Keratinocyte (primary cell): ENCODE measurements around the gene RTP3. TPM values are rescaled to one million over a fixed set of nuclear protein-coding genes. Genes with fewer than 3 reads are reported as not detected.
"Not testable (repeated sequence)": the region's sequence is repeated elsewhere in the genome, so short reads cannot be mapped to it uniquely, and the experiment has no call there.

ENCODE experiments used
- DNase-seq: peaks from one replicate; pipeline ENCODE4 v3.0.0-alpha.2; 2011; ENCODE audit warnings: low read depth, missing footprints, low spot score
- FAIRE-seq: peaks from 2 replicates; lab custom pipeline; 2011; peaks lifted over from hg19 to GRCh38; lab: Jason Lieb, UNC
- H2AFZ ChIP-seq: 2 replicates; pipeline ENCODE4 v1.6.0; 2012; ENCODE audit warnings: low read length, control low read depth, inconsistent platforms; ENCODE audit not compliant: control insufficient read depth
- H3K27ac ChIP-seq: 2 replicates; pipeline ENCODE4 v1.5.1; 2011; ENCODE audit warnings: low read length; ENCODE audit not compliant: control insufficient read depth, insufficient read depth
- H3K27me3 ChIP-seq: 3 replicates; pipeline ENCODE4 v1.6.0; 2011; ENCODE audit warnings: low read length; ENCODE audit not compliant: control insufficient read depth, insufficient read depth; ENCODE audit errors: extremely low read depth
- H3K36me3 ChIP-seq, 2 experiments: 2 replicates in 1 of 2; 3 replicates in 1 of 2; pipeline ENCODE4 v1.5.1; 2011; ENCODE audit warnings: low read length in 2 of 2, mild to moderate bottlenecking in 1 of 2; ENCODE audit not compliant: control insufficient read depth in 2 of 2, insufficient read depth in 2 of 2; ENCODE audit errors: extremely low read depth in 1 of 2
- H3K4me1 ChIP-seq: 3 replicates; pipeline ENCODE4 v1.5.1; 2011; ENCODE audit warnings: low read length; ENCODE audit not compliant: control insufficient read depth, insufficient read depth; ENCODE audit errors: extremely low read depth
- H3K4me2 ChIP-seq: 3 replicates; pipeline ENCODE4 v1.6.0; 2011; ENCODE audit warnings: low read depth, low read length; ENCODE audit not compliant: control insufficient read depth, insufficient read depth; ENCODE audit errors: extremely low read depth
- H3K4me3 ChIP-seq, 3 experiments: fragments of 200-600 bp in 1 of 3; sonication (generic) in 1 of 3; 2 replicates in 2 of 3; 3 replicates in 1 of 3; pipeline ENCODE4 v1.5.1; 2011 to 2016; ENCODE audit warnings: low read length in 3 of 3, mild to moderate bottlenecking in 3 of 3, control low read depth in 2 of 3, inconsistent platforms in 1 of 3, low read depth in 1 of 3, mixed read lengths in 1 of 3, mixed run types in 1 of 3, moderate library complexity in 1 of 3; ENCODE audit not compliant: control insufficient read depth in 2 of 3, insufficient read depth in 2 of 3; ENCODE audit errors: extremely low read depth in 1 of 3
- H3K79me2 ChIP-seq: 2 replicates; pipeline ENCODE4 v1.6.0; 2012; ENCODE audit warnings: low read length; ENCODE audit not compliant: control insufficient read depth, insufficient read depth
- H3K9ac ChIP-seq: 3 replicates; pipeline ENCODE4 v1.6.0; 2011; ENCODE audit warnings: low read length; ENCODE audit not compliant: control insufficient read depth, insufficient read depth; ENCODE audit errors: extremely low read depth
- H3K9me1 ChIP-seq: 3 replicates; pipeline ENCODE4 v1.6.0; 2011; ENCODE audit warnings: low read length; ENCODE audit not compliant: control insufficient read depth, insufficient read depth; ENCODE audit errors: extremely low read depth
- H3K9me3 ChIP-seq: 2 replicates; pipeline ENCODE4 v1.5.1; 2012; ENCODE audit warnings: low read depth, low read length; ENCODE audit not compliant: control insufficient read depth
- H4K20me1 ChIP-seq: 3 replicates; pipeline ENCODE4 v1.6.0; 2011; ENCODE audit warnings: low read length; ENCODE audit not compliant: control insufficient read depth, insufficient read depth; ENCODE audit errors: extremely low read depth
- CTCF ChIP-seq, 3 experiments: IDR thresholded peaks in 1 of 3; conservative IDR thresholded peaks in 1 of 3; optimal IDR thresholded peaks in 1 of 3; 2 replicates in 2 of 3; 3 replicates in 1 of 3; pipeline versions ENCODE3 to v1.5.1; 2011; ENCODE audit warnings: low read length in 3 of 3, mild to moderate bottlenecking in 3 of 3, moderate library complexity in 2 of 3, control low read depth in 1 of 3, inconsistent platforms in 1 of 3; ENCODE audit not compliant: insufficient read depth in 2 of 3; ENCODE audit errors: extremely low read depth in 1 of 3
- EZH2 ChIP-seq: IDR thresholded peaks from one replicate; pipeline ENCODE4 v1.6.1; 2012; ENCODE audit warnings: inconsistent platforms, mild to moderate bottlenecking, low read length, moderate library complexity
- dilution Hi-C: fragments of 300-500 bp; cut with MboI; formaldehyde crosslinking; loops from one replicate; pipeline ENCODE4 v1.7.0; 2020; ENCODE audit warnings: low sequenced_read_pairs; ENCODE audit not compliant: extremely low pct_ligation_motif_present
- polyA plus RNA-seq, 5 experiments: library from polyadenylated mRNA; depleted of rRNA in 3 of 5; stranded (reverse) in 3 of 5; stranded (forward) in 1 of 5; unstranded in 1 of 5; fragments of >200 nt; gene quantifications; 1 replicate in 1 of 5; 2 replicates in 3 of 5; 3 replicates in 1 of 5; pipeline versions ENCODE4 v1.2.1 to v1.2.3, GENCODE V29; 2011 to 2012; ENCODE audit warnings: missing spikeins in 2 of 5, low read depth in 1 of 5, low replicate concordance in 1 of 5

RTP3 gene
- polyA plus RNA-seq, 1 donor (not counting 4 experiments of a cell fraction or from before 2014, with no cell fraction given) = not detected

- Histone ChIP-seq H3K9ac (no peak overlapping the region), H3K9me3 (no peaks in the 10 kb centered on the region), H3K27me3 (no peaks in the 10 kb centered on the region), H3K27ac (no peak overlapping the region), H2AFZ (no peak overlapping the region), H3K36me3 (no peaks in the 10 kb centered on the region), H3K4me1 (peaks cover 19% of the 10 kb centered on the region), H3K4me2 (no peak overlapping the region), H3K9me1 (no peaks in the 10 kb centered on the region), H3K79me2 (no peaks in the 10 kb centered on the region), H4K20me1 (no peaks in the 10 kb centered on the region), H3K4me3 (no peak overlapping the region)
- FAIRE-seq (no peak), DNase-seq (no peak)
- TF ChIP-seq CTCF (optimal IDR thresholded peaks at IDR 0.05 in 1 of 3, IDR thresholded peaks at IDR 0.05 in 1 of 3, conservative IDR thresholded peaks at IDR 0.05 in 1 of 3; ENCODE audit: extremely low read depth in 1 of 3, insufficient read depth in 2 of 3, low read length in 3 of 3) (no peak), EZH2 (no peak)
- dilution Hi-C loops = loop anchor here (25.0 kb wide), 1 partner anchor 146 kb away; no protein-coding TSS in a partner anchor
Measured at GRCh38 chr3:46491089-46492070, 6.4 kb upstream of the RTP3 start.

GRCh38 chr3:46492890-46493547, 4.8 kb upstream of the RTP3 start:
- no peaks in the 10 kb centered on the region for H3K79me2 ChIP-seq
- H3K9me1 ChIP-seq = no peaks in the 10 kb centered on the region
- H4K20me1 ChIP-seq = no peaks in the 10 kb centered on the region
- H3K4me2 ChIP-seq = no peak overlapping the region
- no peak overlapping the region for H3K9ac ChIP-seq
- DNase-seq = no peak
- H3K27me3 ChIP-seq = no peaks in the 10 kb centered on the region
- H3K4me1 ChIP-seq = peaks cover 21% of the 10 kb centered on the region
- no peaks in the 10 kb centered on the region for H3K36me3 ChIP-seq
- H2AFZ ChIP-seq = no peak overlapping the region
- no peaks in the 10 kb centered on the region for H3K9me3 ChIP-seq
- no peak for TF ChIP-seq EZH2
- TF ChIP-seq CTCF (optimal IDR thresholded peaks at IDR 0.05 in 1 of 3, IDR thresholded peaks at IDR 0.05 in 1 of 3, conservative IDR thresholded peaks at IDR 0.05 in 1 of 3; ENCODE audit: extremely low read depth in 1 of 3, insufficient read depth in 2 of 3, low read length in 3 of 3) = no peak
- FAIRE-seq = no peak
- dilution Hi-C loops = loop anchor here (25.0 kb wide), 1 partner anchor 144 kb away; no protein-coding TSS in a partner anchor
- H3K27ac ChIP-seq = no peak overlapping the region
- H3K4me3 ChIP-seq = no peak overlapping the region

GRCh38 chr3:46494491-46494890, 3.3 kb upstream of the RTP3 start:
- H3K27ac ChIP-seq, H3K9me1 ChIP-seq, H2AFZ ChIP-seq, H3K4me2 ChIP-seq, H3K4me3 ChIP-seq, H4K20me1 ChIP-seq, H3K79me2 ChIP-seq, H3K36me3 ChIP-seq, H3K9me3 ChIP-seq, FAIRE-seq, H3K27me3 ChIP-seq, DNase-seq, H3K9ac ChIP-seq: not testable (repeated sequence)
- peaks cover 16% of the 10 kb centered on the region for H3K4me1 ChIP-seq
- dilution Hi-C loops = loop anchor here (25.0 kb wide), 1 partner anchor 143 kb away; no protein-coding TSS in a partner anchor
